Measurements from ENCODE around the gene PDE12. TPM values are rescaled to one million over a fixed set of nuclear protein-coding genes. Genes with fewer than 3 reads are reported as not detected.

PDE12 gene
- total RNA-seq, 3 donors from 2014 or later = 18.2 to 19.9 (median 19.5) TPM

DNA sequence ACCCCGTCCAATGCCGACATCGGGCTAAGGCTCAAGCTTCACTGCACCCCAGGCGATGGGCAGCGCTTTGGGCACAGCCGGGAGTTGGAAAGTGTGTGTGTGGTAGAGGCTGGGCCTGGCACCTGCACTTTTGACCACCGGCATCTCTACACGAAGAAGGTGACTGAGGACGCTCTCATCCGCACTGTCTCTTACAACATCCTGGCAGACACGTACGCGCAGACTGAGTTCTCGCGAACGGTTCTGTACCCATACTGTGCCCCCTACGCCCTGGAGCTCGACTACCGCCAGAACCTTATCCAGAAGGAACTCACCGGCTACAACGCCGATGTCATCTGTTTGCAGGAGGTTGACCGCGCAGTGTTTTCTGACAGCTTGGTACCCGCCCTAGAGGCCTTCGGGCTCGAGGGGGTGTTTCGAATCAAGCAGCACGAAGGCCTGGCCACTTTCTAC lies 1.0 kb downstream of the PDE12 start:
- Histone ChIP-seq H3K4me1 (ENCODE audit: low read depth) (peaks cover 21% of the 10 kb centered on the region), H3K9me3 (no peaks in the 10 kb centered on the region), H3K36me3 (ENCODE audit: low read depth) (no peaks in the 10 kb centered on the region), H3K4me3 (peak overlapping the region; percentile 81)
- TF ChIP-seq, protein P1, sequence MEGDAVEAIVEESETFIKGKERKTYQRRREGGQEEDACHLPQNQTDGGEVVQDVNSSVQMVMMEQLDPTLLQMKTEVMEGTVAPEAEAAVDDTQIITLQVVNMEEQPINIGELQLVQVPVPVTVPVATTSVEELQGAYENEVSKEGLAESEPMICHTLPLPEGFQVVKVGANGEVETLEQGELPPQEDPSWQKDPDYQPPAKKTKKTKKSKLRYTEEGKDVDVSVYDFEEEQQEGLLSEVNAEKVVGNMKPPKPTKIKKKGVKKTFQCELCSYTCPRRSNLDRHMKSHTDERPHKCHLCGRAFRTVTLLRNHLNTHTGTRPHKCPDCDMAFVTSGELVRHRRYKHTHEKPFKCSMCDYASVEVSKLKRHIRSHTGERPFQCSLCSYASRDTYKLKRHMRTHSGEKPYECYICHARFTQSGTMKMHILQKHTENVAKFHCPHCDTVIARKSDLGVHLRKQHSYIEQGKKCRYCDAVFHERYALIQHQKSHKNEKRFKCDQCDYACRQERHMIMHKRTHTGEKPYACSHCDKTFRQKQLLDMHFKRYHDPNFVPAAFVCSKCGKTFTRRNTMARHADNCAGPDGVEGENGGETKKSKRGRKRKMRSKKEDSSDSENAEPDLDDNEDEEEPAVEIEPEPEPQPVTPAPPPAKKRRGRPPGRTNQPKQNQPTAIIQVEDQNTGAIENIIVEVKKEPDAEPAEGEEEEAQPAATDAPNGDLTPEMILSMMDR (IDR thresholded peaks at IDR 0.05) = no peak
- ATAC-seq = peak; percentile 27
- DNase-seq = peak; percentile 27 to 53 (median 48)
- intact Hi-C loops (cut with DNase I, micrococcal nuclease) = loop anchor here in 1 of 2 donors (2.0 kb wide), 1 partner anchor 40 kb away; the partner anchor contains the start of gene ARF4

DNA sequence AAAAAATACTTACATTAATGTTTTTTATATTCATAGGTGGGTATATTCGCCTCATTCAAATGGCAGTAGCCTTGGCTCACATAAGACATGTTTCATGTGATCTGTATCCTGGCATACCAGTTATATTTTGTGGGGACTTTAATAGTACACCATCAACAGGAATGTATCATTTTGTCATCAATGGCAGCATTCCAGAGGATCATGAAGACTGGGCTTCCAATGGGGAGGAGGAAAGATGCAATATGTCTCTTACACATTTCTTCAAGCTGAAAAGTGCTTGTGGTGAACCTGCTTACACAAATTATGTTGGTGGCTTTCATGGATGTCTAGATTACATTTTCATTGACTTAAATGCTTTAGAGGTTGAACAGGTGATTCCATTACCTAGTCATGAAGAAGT lies 3.5 kb downstream of the PDE12 start:
- H3K4me1 ChIP-seq (ENCODE audit: low read depth) = peaks cover 21% of the 10 kb centered on the region
- ATAC-seq (no peak), DNase-seq (no peak)
- intact Hi-C loops (cut with DNase I, micrococcal nuclease) = no loop called here
- no peak overlapping the region for H3K4me3 ChIP-seq
- H3K9me3 ChIP-seq = no peaks in the 10 kb centered on the region
- no peaks in the 10 kb centered on the region for H3K36me3 ChIP-seq (ENCODE audit: low read depth)
- TF ChIP-seq, protein P1 (IDR thresholded peaks at IDR 0.05) = no peak

DNA sequence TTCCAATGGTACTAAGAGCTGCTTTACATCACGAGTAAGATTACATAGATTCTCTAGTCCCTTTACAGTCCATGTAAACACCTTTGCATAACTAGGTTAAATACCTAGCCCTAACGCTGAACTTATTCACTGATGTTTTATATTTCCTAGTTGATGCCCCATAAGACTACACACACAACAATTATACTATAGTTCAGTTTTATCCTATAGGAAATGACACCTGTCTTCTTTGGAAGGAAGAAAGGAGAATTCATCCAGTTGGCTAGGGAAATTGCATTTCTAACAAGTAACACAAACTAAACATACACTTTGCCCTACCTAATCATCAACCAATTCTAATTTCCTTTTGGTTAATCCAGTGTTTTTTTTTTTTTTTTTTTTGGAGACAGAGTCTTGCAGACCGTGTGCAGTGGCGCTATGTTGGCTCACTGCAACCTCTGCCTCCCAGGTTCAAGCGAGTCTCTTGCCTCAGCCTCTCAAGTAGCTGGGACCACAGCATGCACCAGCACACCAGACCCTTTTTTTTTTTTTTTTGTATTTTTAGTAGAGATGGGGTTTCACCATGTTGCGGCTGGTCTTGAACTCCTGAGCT lies 13.9 kb downstream of the PDE12 start:
- intact Hi-C loops (cut with DNase I, micrococcal nuclease) = no loop called here
- Histone ChIP-seq H3K36me3 (ENCODE audit: low read depth) (peaks cover 21% of the 10 kb centered on the region), H3K4me1 (ENCODE audit: low read depth) (no peaks in the 10 kb centered on the region), H3K9me3 (no peaks in the 10 kb centered on the region), H3K4me3 (no peak overlapping the region)
- no peak for DNase-seq
- TF ChIP-seq, protein P1 (IDR thresholded peaks at IDR 0.05) = no peak
- no peak for ATAC-seq

DNA sequence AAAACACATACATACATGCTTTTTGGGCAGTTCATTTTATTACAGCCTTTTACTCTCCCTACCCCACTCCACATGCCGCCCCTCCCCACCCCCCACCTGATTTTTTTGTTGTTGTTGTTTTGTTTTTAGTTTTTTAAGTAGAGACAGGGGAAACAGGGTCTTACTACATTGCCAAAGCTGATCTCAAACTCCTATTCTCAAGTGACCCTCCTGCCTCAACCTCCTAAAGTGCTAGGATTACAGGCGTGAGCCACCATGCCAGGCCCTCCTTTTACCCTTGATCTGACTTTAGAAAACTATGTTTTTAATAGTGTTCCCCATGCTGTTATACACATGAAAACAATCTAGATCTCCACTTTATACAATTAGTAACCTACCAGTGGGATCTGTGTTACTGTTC lies 14.8 kb downstream of the PDE12 start:
- no peak for DNase-seq
- Histone ChIP-seq H3K36me3 (ENCODE audit: low read depth) (peaks cover 22% of the 10 kb centered on the region), H3K9me3 (no peaks in the 10 kb centered on the region), H3K4me1 (ENCODE audit: low read depth) (no peaks in the 10 kb centered on the region), H3K4me3 (no peak overlapping the region)
- TF ChIP-seq, protein P1 (IDR thresholded peaks at IDR 0.05) = no peak
- ATAC-seq = no peak
- intact Hi-C loops (cut with DNase I, micrococcal nuclease) = no loop called here

DNA sequence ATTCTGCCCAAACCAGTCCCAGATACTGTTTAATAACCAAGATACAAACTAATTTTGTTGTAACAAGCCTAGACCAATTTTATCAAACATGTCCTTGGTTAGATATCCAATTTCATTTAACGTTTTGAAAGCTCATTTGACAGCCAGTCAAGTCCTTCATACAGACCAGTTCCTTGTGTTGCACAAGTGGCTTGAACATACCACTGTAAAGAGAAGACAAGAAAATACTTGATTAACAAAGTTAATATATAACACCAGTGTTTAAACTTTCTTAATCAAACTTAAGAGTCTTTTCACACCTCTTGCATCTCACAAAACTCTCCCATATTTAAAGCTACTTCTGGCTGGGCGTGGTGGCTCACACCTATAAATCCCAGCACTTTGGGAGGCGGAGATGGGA lies 16.0 kb downstream of the PDE12 start:
- peak; percentile 31 for ATAC-seq
- Histone ChIP-seq H3K9me3 (no peaks in the 10 kb centered on the region), H3K4me3 (no peak overlapping the region), H3K4me1 (ENCODE audit: low read depth) (peaks cover 4% of the 10 kb centered on the region), H3K36me3 (ENCODE audit: low read depth) (peaks cover 22% of the 10 kb centered on the region)
- intact Hi-C loops (cut with DNase I, micrococcal nuclease) = no loop called here
- TF ChIP-seq, protein P1 (IDR thresholded peaks at IDR 0.05) = no peak
- DNase-seq = no peak

All from mucosa of descending colon (tissue), 3 donors.